SK-N-SH treated with all-trans-retinoic acid at 6 μM for 48 hours (cell line): Measurements from ENCODE around the gene TERB1.

Experiments
- BACH2 ChIP-seq: fragments of 250-450 bp; sonication (Bioruptor Pico); IDR thresholded peaks from 2 replicates; pipeline ENCODE4 v1.9.0; 2021; ENCODE audit warnings: mild to moderate bottlenecking, borderline replicate concordance
- CREB5 ChIP-seq: fragments of 250-450 bp; sonication (Bioruptor Pico); IDR thresholded peaks from 2 replicates; pipeline ENCODE4 v1.5.1; 2020; ENCODE audit warnings: low read depth, mild to moderate bottlenecking, moderate library complexity
- ZFP30 ChIP-seq: fragments of 450-650 bp; formaldehyde crosslinking; IDR thresholded peaks from 2 replicates; pipeline ENCODE4 v1.5.0; 2022; ENCODE audit warnings: mild to moderate bottlenecking, moderate library complexity
- ZNF565 ChIP-seq: fragments of 450-650 bp; formaldehyde crosslinking; conservative IDR thresholded peaks from 2 replicates; pipeline ENCODE4 v1.5.0; 2020; ENCODE audit warnings: low read depth, mild to moderate bottlenecking, moderate library complexity
- TF ChIP-seq, protein P1 (sequence below): fragments of 250-450 bp; sonication (Bioruptor Pico); IDR thresholded peaks from 2 replicates; pipeline ENCODE4 v1.5.1; 2021; ENCODE audit warnings: mild to moderate bottlenecking, moderate library complexity

DNA sequence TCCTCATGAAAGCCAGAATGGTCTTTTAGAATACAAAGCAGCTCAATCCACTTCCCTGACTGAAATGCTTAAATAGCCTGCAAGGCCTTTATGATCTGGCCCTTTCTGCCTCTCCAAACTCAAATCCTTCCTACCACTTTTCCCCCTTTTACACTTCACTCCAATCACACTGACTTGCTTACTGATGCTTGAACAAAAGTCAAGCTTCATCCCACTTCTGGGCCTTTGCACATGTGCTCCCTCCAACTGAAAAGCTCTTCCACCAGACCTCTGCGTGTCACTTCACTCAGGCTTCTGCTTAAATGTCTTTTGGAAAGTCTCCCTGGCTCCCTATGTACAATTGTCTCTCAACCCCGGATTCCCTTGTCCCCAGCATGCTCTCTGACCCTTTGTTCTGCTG lies 13.3 kb upstream of the TERB1 start:
- TF ChIP-seq ZFP30 (CRISPR knock-in tag) (no peak), BACH2 (no peak), CREB5 (CRISPR knock-in tag) (no peak), ZNF565 (no peak)
- TF ChIP-seq, protein P1, sequence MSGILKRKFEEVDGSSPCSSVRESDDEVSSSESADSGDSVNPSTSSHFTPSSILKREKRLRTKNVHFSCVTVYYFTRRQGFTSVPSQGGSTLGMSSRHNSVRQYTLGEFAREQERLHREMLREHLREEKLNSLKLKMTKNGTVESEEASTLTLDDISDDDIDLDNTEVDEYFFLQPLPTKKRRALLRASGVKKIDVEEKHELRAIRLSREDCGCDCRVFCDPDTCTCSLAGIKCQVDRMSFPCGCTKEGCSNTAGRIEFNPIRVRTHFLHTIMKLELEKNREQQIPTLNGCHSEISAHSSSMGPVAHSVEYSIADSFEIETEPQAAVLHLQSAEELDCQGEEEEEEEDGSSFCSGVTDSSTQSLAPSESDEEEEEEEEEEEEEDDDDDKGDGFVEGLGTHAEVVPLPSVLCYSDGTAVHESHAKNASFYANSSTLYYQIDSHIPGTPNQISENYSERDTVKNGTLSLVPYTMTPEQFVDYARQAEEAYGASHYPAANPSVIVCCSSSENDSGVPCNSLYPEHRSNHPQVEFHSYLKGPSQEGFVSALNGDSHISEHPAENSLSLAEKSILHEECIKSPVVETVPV (CRISPR knock-in tag) = no peak
